Left ventricle myocardium inferior (tissue), 1 donor: Measurements from ENCODE around the gene BCAS1. TPM values are rescaled to one million over a fixed set of nuclear protein-coding genes. Genes with fewer than 3 reads are reported as not detected.

Experiments
- DNase-seq: peaks from one replicate; pipeline ENCODE4 v3.0.0-alpha.2; 2020
- H3K27ac ChIP-seq: fragments of 200-600 bp; replicated peaks from 2 replicates; pipeline ENCODE4 v1.8.0; 2021
- H3K27me3 ChIP-seq: fragments of 200-600 bp; 2 replicates; pipeline ENCODE4 v1.8.0; 2021; ENCODE audit warnings: low read depth
- H3K36me3 ChIP-seq: fragments of 200-600 bp; 2 replicates; pipeline ENCODE4 v1.8.0; 2021
- H3K4me1 ChIP-seq: fragments of 200-600 bp; 2 replicates; pipeline ENCODE4 v1.8.0; 2021
- H3K4me3 ChIP-seq: fragments of 200-600 bp; 2 replicates; pipeline ENCODE4 v1.8.0; 2021; ENCODE audit warnings: mild to moderate bottlenecking, moderate library complexity
- H3K9me3 ChIP-seq: fragments of 200-600 bp; replicated peaks from 2 replicates; pipeline ENCODE4 v1.8.0; 2021
- intact Hi-C: fragments of 100-400 bp; cut with micrococcal nuclease; formaldehyde crosslinking; loops from one replicate; pipeline ENCODE4 v1.11.0; 2022
- total RNA-seq: library from RNA; stranded (reverse); fragmentation: NEBNext Ultra II Directional; extraction: Animal tissue kit (Norgen Biotek cat#: 25700); gene quantifications from one replicate; pipeline ENCODE4 v1.2.1, GENCODE V29; 2021
- TF ChIP-seq, protein P1 (sequence below): fragments of 200-600 bp; IDR thresholded peaks from 2 replicates; pipeline ENCODE4 v1.8.0; 2021; ENCODE audit warnings: antibody characterized with exemption, mild to moderate bottlenecking, borderline replicate concordance
- donor health status: DM: no; HTN: yes; CAD: no; lungs with severe emphysema.

The BCAS1 gene
- total RNA-seq, 1 donor from 2014 or later = not detected

- intact Hi-C loops = no loop called here
- no peak overlapping the region for H3K27ac ChIP-seq
- peaks cover 49% of the 10 kb centered on the region for H3K27me3 ChIP-seq
- DNase-seq = no peak
- H3K36me3 ChIP-seq = no peaks in the 10 kb centered on the region
- no peaks in the 10 kb centered on the region for H3K4me1 ChIP-seq
- H3K9me3 ChIP-seq = peaks cover 19% of the 10 kb centered on the region
- TF ChIP-seq, protein P1, sequence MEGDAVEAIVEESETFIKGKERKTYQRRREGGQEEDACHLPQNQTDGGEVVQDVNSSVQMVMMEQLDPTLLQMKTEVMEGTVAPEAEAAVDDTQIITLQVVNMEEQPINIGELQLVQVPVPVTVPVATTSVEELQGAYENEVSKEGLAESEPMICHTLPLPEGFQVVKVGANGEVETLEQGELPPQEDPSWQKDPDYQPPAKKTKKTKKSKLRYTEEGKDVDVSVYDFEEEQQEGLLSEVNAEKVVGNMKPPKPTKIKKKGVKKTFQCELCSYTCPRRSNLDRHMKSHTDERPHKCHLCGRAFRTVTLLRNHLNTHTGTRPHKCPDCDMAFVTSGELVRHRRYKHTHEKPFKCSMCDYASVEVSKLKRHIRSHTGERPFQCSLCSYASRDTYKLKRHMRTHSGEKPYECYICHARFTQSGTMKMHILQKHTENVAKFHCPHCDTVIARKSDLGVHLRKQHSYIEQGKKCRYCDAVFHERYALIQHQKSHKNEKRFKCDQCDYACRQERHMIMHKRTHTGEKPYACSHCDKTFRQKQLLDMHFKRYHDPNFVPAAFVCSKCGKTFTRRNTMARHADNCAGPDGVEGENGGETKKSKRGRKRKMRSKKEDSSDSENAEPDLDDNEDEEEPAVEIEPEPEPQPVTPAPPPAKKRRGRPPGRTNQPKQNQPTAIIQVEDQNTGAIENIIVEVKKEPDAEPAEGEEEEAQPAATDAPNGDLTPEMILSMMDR = no peak
- no peak overlapping the region for H3K4me3 ChIP-seq
These were observed 42.0 kb downstream of the BCAS1 start for GRCh38 chr20:54028276-54029011.

- Histone ChIP-seq H3K36me3 (no peaks in the 10 kb centered on the region), H3K27me3 (peaks cover 49% of the 10 kb centered on the region), H3K27ac (no peak overlapping the region), H3K9me3 (peaks cover 15% of the 10 kb centered on the region), H3K4me3 (no peak overlapping the region), H3K4me1 (no peaks in the 10 kb centered on the region)
- intact Hi-C loops = no loop called here
- TF ChIP-seq, protein P1 = no peak
- no peak for DNase-seq
These were observed 42.7 kb downstream of the BCAS1 start for GRCh38 chr20:54027704-54028103.

DNA sequence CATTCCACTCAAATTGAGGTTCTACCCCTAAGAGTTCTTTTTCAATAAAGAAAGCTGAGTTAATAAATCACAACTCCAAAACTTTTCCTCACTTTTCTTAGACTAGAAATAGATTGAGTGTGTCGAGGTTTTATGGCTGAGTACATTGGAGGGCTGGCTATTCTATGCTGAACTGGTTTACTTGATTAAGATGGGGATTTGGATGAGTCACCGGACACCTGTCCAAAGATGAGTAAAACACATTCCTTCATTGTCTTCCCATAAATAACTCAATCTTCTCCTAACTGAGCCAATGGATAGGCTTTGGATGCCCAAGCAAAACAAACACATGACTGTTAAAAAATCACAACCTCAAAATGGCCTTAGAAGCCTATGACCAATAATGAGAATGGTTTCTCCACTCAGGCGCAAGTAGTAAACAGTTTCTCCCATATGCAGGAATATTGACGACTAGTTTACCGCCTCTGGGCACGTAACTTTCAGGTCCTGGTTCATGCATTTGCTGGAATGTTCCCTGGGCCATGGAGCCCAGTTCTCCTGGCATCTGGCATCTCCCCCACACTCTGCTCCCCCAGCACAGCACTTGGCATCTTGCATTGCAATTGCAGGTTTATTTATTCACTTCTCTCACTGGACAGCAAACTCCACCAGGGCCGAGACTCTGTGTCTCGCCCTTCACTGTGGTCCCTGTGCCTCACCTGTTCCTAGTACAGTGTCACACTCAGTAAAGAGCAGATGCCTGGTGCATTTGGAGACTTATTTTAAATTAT is 43.9 kb downstream of the BCAS1 start:
- peaks cover 49% of the 10 kb centered on the region for H3K27me3 ChIP-seq
- TF ChIP-seq, protein P1 = no peak
- H3K9me3 ChIP-seq = peaks cover 3% of the 10 kb centered on the region
- H3K27ac ChIP-seq = no peak overlapping the region
- no peaks in the 10 kb centered on the region for H3K36me3 ChIP-seq
- DNase-seq = no peak
- no peaks in the 10 kb centered on the region for H3K4me1 ChIP-seq
- intact Hi-C loops = no loop called here
- H3K4me3 ChIP-seq = no peak overlapping the region

DNA sequence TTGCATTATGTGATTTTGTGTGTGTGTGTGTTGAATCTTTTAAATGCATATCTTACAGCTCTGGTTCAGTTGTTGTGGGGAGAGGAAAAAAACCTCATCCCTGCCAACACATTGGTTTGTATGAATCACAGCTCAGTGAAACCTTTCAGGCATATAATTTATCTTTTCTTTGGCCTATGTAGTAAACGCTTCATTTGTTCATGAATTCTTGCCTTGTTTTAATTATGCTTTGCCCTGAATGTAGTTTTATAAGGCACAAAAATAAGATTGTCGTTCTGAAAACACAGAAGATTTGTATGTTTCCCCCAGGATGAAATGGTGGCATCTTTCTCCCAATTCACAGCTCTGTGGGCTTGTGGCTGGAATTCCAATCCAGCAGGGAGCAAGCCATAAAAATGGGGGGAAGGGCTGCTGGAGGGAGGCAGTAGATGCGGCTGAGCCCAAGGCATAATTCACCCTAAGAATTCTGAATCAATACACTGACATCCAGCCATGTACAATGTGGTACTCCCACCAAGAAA is 45.1 kb downstream of the BCAS1 start:
- Histone ChIP-seq H3K27ac (no peak overlapping the region), H3K36me3 (no peaks in the 10 kb centered on the region), H3K4me3 (no peak overlapping the region), H3K27me3 (peaks cover 45% of the 10 kb centered on the region), H3K4me1 (no peaks in the 10 kb centered on the region), H3K9me3 (no peaks in the 10 kb centered on the region)
- TF ChIP-seq, protein P1 = no peak
- intact Hi-C loops = no loop called here
- no peak for DNase-seq

GRCh38 chr20:54023406-54023805 is 47.0 kb downstream of the BCAS1 start:
- peaks cover 29% of the 10 kb centered on the region for H3K27me3 ChIP-seq
- intact Hi-C loops = no loop called here
- H3K36me3 ChIP-seq = no peaks in the 10 kb centered on the region
- no peaks in the 10 kb centered on the region for H3K4me1 ChIP-seq
- no peaks in the 10 kb centered on the region for H3K9me3 ChIP-seq
- no peak for DNase-seq
- TF ChIP-seq, protein P1 = no peak
- no peak overlapping the region for H3K4me3 ChIP-seq
- no peak overlapping the region for H3K27ac ChIP-seq
